ENCODE results near the gene AHDC1.

AHDC1 gene

GRCh38 chr1:27650171-27650538 lies 46.2 kb upstream of the AHDC1 start (continued):
- TF ChIP-seq ZBTB49 (tag by site-specific recombination; IDR thresholded peaks at IDR 0.05; ENCODE audit: low read depth) (no peak), ZNF146 (tag by site-specific recombination; IDR thresholded peaks at IDR 0.05) (no peak)

GRCh38 chr1:27649306-27649635 lies 45.3 kb upstream of the AHDC1 start:
- TF ChIP-seq ZNF518A (tag by site-specific recombination; conservative IDR thresholded peaks at IDR 0.05; ENCODE audit: low read depth) (no peak), ZNF302 (tag by site-specific recombination; IDR thresholded peaks at IDR 0.05; ENCODE audit: low read depth) (no peak), TSHZ1 (tag by site-specific recombination; IDR thresholded peaks at IDR 0.05; ENCODE audit: borderline replicate concordance) (no peak), ZNF335 (tag by site-specific recombination; conservative IDR thresholded peaks at IDR 0.05) (no peak), ZNF292 (tag by site-specific recombination; IDR thresholded peaks at IDR 0.05; ENCODE audit: borderline replicate concordance, low read depth) (no peak), ZNF792 (tag by site-specific recombination; IDR thresholded peaks at IDR 0.05) (no peak), ZNF341 (tag by site-specific recombination; IDR thresholded peaks at IDR 0.05; ENCODE audit: low read depth) (no peak), ZNF10 (tag by site-specific recombination; IDR thresholded peaks at IDR 0.05) (no peak), GLI2 (tag by site-specific recombination; IDR thresholded peaks at IDR 0.05; ENCODE audit: borderline replicate concordance, low read depth) (no peak), ELK4 (IDR thresholded peaks at IDR 0.05; ENCODE audit: borderline replicate concordance, low read depth, low read length) (no peak), SP2 (tag by site-specific recombination; IDR thresholded peaks at IDR 0.05) (no peak), ZNF433 (tag by site-specific recombination; IDR thresholded peaks at IDR 0.05; ENCODE audit: low read depth) (no peak), MZF1 (tag by site-specific recombination; IDR thresholded peaks at IDR 0.05; ENCODE audit: borderline replicate concordance) (no peak), ZBTB8A (tag by site-specific recombination; IDR thresholded peaks at IDR 0.05) (no peak), KLF7 (tag by site-specific recombination; IDR thresholded peaks at IDR 0.05; ENCODE audit: borderline replicate concordance) (no peak), AEBP2 (tag by site-specific recombination; IDR thresholded peaks at IDR 0.05; ENCODE audit: borderline replicate concordance) (no peak), ZSCAN5A (tag by site-specific recombination; IDR thresholded peaks at IDR 0.05) (no peak), SCRT1 (tag by site-specific recombination; IDR thresholded peaks at IDR 0.05; ENCODE audit: borderline replicate concordance) (no peak), ZNF423 (tag by site-specific recombination; IDR thresholded peaks at IDR 0.05) (no peak), ZNF677 (tag by site-specific recombination; IDR thresholded peaks at IDR 0.05) (no peak)
- ChIA-PET POLR2A (no interaction called here), CTCF (interaction anchor here (0.6 to 3.3 kb wide), 7 partner anchors 9 to 260 kb away, joined by 3 to 30 read pairs (median 5); no protein-coding TSS in a partner anchor)
- H3K36me3 ChIP-seq (ENCODE audit: control insufficient read depth in 2 of 2, insufficient read depth in 1 of 2, low read length in 2 of 2), result no peaks in the 10 kb centered on the region
- H3K27ac ChIP-seq (ENCODE audit: extremely low read depth, low read depth, low read length), result no peak overlapping the region
- H3K9me3 ChIP-seq (ENCODE audit: control insufficient read depth, insufficient read depth, low read depth, low read length), result no peaks in the 10 kb centered on the region
- peaks cover 5% of the 10 kb centered on the region for H3K4me1 ChIP-seq (ENCODE audit: control insufficient read depth, insufficient read depth, low read length)
- no peak overlapping the region for H3K4me3 ChIP-seq (ENCODE audit: low read depth, low read length)
